Caco-2 (cell line): ENCODE results near the gene HGFAC. TPM values are rescaled to one million over a fixed set of nuclear protein-coding genes. Genes with fewer than 3 reads are reported as not detected.

Experiments used
- BruUV-seq: library from RNA; stranded (reverse); fragments of 400-500 nt; replicated peaks from 2 replicates; lab custom pipeline; 2021; lab: Mats Ljungman, UMichigan
- CTCF ChIA-PET: fragments of 300-600 bp; sonication (Branson Sonifier 250); formaldehyde crosslinking; loops from one replicate; lab custom pipeline; 2022; ENCODE audit warnings: antibody characterized with exemption; lab: Charles Lee
- POLR2A ChIA-PET: fragments of 300-600 bp; sonication (Branson Sonifier 250); formaldehyde crosslinking; loops from one replicate; lab custom pipeline; 2022; ENCODE audit warnings: antibody characterized with exemption; lab: Charles Lee
- DNase-seq, 2 experiments: peaks; one replicate each; pipeline versions ENCODE4 v3.0.0 to v3.0.0-alpha.2; 2020 to 2022
- H3K27me3 ChIP-seq: replicated peaks from 2 replicates; pipeline ENCODE4 v1.6.0; 2011; ENCODE audit warnings: low read length; ENCODE audit not compliant: control insufficient read depth, insufficient read depth
- H3K36me3 ChIP-seq: 2 replicates; pipeline ENCODE4 v1.5.1; 2011; ENCODE audit warnings: low read length; ENCODE audit not compliant: control insufficient read depth, insufficient read depth
- H3K4me1 ChIP-seq: fragments of 250-450 bp; sonication (Bioruptor Pico); 2 replicates; pipeline ENCODE4 v1.5.1; 2020; ENCODE audit warnings: mild to moderate bottlenecking
- H3K4me3 ChIP-seq: 2 replicates; pipeline ENCODE4 v1.5.1; 2011; ENCODE audit warnings: low read depth, mild to moderate bottlenecking, control low read depth, low read length
- H3K9me3 ChIP-seq: fragments of 250-450 bp; sonication (Bioruptor Pico); 2 replicates; pipeline ENCODE4 v1.5.1; 2020; ENCODE audit warnings: mild to moderate bottlenecking, moderate library complexity
- H3K27ac Mint-ChIP-seq: one replicate; pipeline ENCODE4 v1.8.0; 2022; ENCODE audit warnings: mixed read lengths; ENCODE audit not compliant: unreplicated experiment
- H3K27me3 Mint-ChIP-seq: one replicate; pipeline ENCODE4 v1.8.0; 2022; ENCODE audit warnings: mixed read lengths; ENCODE audit not compliant: insufficient read depth, unreplicated experiment
- H3K36me3 Mint-ChIP-seq: one replicate; pipeline ENCODE4 v1.8.0; 2022; ENCODE audit warnings: mild to moderate bottlenecking, mixed read lengths; ENCODE audit not compliant: insufficient read depth, unreplicated experiment
- H3K4me1 Mint-ChIP-seq: one replicate; pipeline ENCODE4 v1.8.0; 2022; ENCODE audit warnings: low read depth, mixed read lengths; ENCODE audit not compliant: unreplicated experiment
- H3K4me3 Mint-ChIP-seq: one replicate; pipeline ENCODE4 v1.8.0; 2022; ENCODE audit warnings: mild to moderate bottlenecking, moderate library complexity, mixed read lengths; ENCODE audit not compliant: unreplicated experiment
- H3K9me3 Mint-ChIP-seq: one replicate; pipeline ENCODE4 v1.8.0; 2022; ENCODE audit warnings: mixed read lengths; ENCODE audit not compliant: unreplicated experiment
- CTCF ChIP-seq, 2 experiments: fragments of 200-600 bp in 1 of 2; IDR thresholded peaks; 1 replicate in 1 of 2; 2 replicates in 1 of 2; pipeline versions ENCODE4 v1.5.1 to v1.8.0; 2011 to 2022; ENCODE audit warnings: antibody characterized with exemption in 1 of 2, control low read depth in 1 of 2, inconsistent platforms in 1 of 2, low read depth in 1 of 2, low read length in 1 of 2, mild to moderate bottlenecking in 1 of 2, moderate library complexity in 1 of 2; ENCODE audit not compliant: insufficient read depth in 1 of 2, severe bottlenecking in 1 of 2, unreplicated experiment in 1 of 2
- intact Hi-C: fragments of 100-400 bp; cut with micrococcal nuclease; formaldehyde crosslinking; loops from one replicate; pipeline ENCODE4 v1.10.0; 2022; ENCODE audit not compliant: unreplicated experiment
- total RNA-seq: library from RNA; stranded (reverse); gene quantifications from 2 replicates; pipeline ENCODE4 v1.2.3, GENCODE V29; 2022

HGFAC gene
- total RNA-seq, 1 experiment from 2014 or later, result 0.48 TPM

GRCh38 chr4:3431446-3431993 lies 10.2 kb upstream of the HGFAC start:
- H3K9me3 Mint-ChIP-seq, result no peaks in the 10 kb centered on the region
- TF ChIP-seq CTCF (IDR thresholded peaks at IDR 0.05; ENCODE audit: insufficient read depth in 1 of 2, low read depth in 1 of 2, low read length in 1 of 2, severe bottlenecking in 1 of 2, unreplicated experiment in 1 of 2), result no peak
- no peaks in the 10 kb centered on the region for H3K36me3 Mint-ChIP-seq
- no peak for DNase-seq
- H3K4me1 ChIP-seq, result no peaks in the 10 kb centered on the region
- no peak overlapping the region for H3K27ac Mint-ChIP-seq
- POLR2A ChIA-PET, result no interaction called here
- H3K36me3 ChIP-seq, result no peaks in the 10 kb centered on the region
- CTCF ChIA-PET, result no interaction called here
- H3K27me3 ChIP-seq, result no peaks in the 10 kb centered on the region
- H3K9me3 ChIP-seq, result no peaks in the 10 kb centered on the region
- H3K4me1 Mint-ChIP-seq, result no peaks in the 10 kb centered on the region
- no peak overlapping the region for H3K4me3 ChIP-seq
- no peak overlapping the region for H3K4me3 Mint-ChIP-seq
- no peaks in the 10 kb centered on the region for H3K27me3 Mint-ChIP-seq
- intact Hi-C loops, result no loop called here
- no TSS peak for BruUV-seq

- no peak for DNase-seq
- Histone ChIP-seq H3K9me3 (no peaks in the 10 kb centered on the region), H3K4me1 (no peaks in the 10 kb centered on the region), H3K4me3 (no peak overlapping the region), H3K36me3 (no peaks in the 10 kb centered on the region), H3K27me3 (no peaks in the 10 kb centered on the region)
- no peaks in the 10 kb centered on the region for H3K4me1 Mint-ChIP-seq
- no peaks in the 10 kb centered on the region for H3K27me3 Mint-ChIP-seq
- no peak overlapping the region for H3K4me3 Mint-ChIP-seq
- no peak for TF ChIP-seq CTCF (IDR thresholded peaks at IDR 0.05; ENCODE audit: insufficient read depth in 1 of 2, low read depth in 1 of 2, low read length in 1 of 2, severe bottlenecking in 1 of 2, unreplicated experiment in 1 of 2)
- intact Hi-C loops, result no loop called here
- no peaks in the 10 kb centered on the region for H3K36me3 Mint-ChIP-seq
- ChIA-PET POLR2A (no interaction called here), CTCF (no interaction called here)
- H3K9me3 Mint-ChIP-seq, result no peaks in the 10 kb centered on the region
- BruUV-seq, result no TSS peak
- no peak overlapping the region for H3K27ac Mint-ChIP-seq
Observed at GRCh38 chr4:3432381-3432790, 9.4 kb upstream of the HGFAC start.

GRCh38 chr4:3433138-3433869 lies 8.5 kb upstream of the HGFAC start:
- Mint-ChIP-seq H3K27me3 (no peaks in the 10 kb centered on the region), H3K9me3 (no peaks in the 10 kb centered on the region), H3K27ac (no peak overlapping the region), H3K4me1 (no peaks in the 10 kb centered on the region), H3K4me3 (no peak overlapping the region), H3K36me3 (no peaks in the 10 kb centered on the region)
- H3K36me3 ChIP-seq, result no peaks in the 10 kb centered on the region
- ChIA-PET POLR2A (no interaction called here), CTCF (no interaction called here)
- H3K4me3 ChIP-seq, result no peak overlapping the region
- no peaks in the 10 kb centered on the region for H3K4me1 ChIP-seq
- no peaks in the 10 kb centered on the region for H3K9me3 ChIP-seq
- no peak for DNase-seq
- no peaks in the 10 kb centered on the region for H3K27me3 ChIP-seq
- intact Hi-C loops, result no loop called here
- TF ChIP-seq CTCF (IDR thresholded peaks at IDR 0.05; ENCODE audit: insufficient read depth in 1 of 2, low read depth in 1 of 2, low read length in 1 of 2, severe bottlenecking in 1 of 2, unreplicated experiment in 1 of 2), result no peak
- BruUV-seq, result no TSS peak
